Measurements from ENCODE around the gene SLC44A1. TPM values are rescaled to one million over a fixed set of nuclear protein-coding genes. Genes with fewer than 3 reads are reported as not detected.

SLC44A1 gene
- total and polyA plus RNA-seq, 5 donors from 2014 or later = 5.8 to 19.8 (median 13.4) TPM

Other genes starting within 250 kb of the SLC44A1 start
- gene FSD1L, start 203.4 kb downstream of the SLC44A1 start, total RNA-seq = 1.6 TPM
- 1 to 10 TPM in 1 of 4 donors, under 1 TPM in 3; 0.45 to 1.4 (median 0.70) TPM for gene FSD1L, start 203.4 kb downstream of the SLC44A1 start, polyA plus RNA-seq

Measured in CD4-positive, CD25-positive, alpha-beta regulatory T cell (primary cell).